CD4-positive, alpha-beta T cell treated with Interleukin-4 for 4 hours (primary cell): ENCODE results near the gene SOX2.
A peak's percentile ranks its signal among the peaks of the same experiment; 100 is the strongest.

Source experiments
- DNase-seq: peaks from one replicate; pipeline ENCODE4 v3.0.0-alpha.2; 2020

SOX2 gene

GRCh38 chr3:181711325-181712135, at the start of gene SOX2:
SOX2 (plus strand) TSS chr3:181711925; CDS start chr3:181712361, 436 bp downstream.
- DNase-seq: no peak

GRCh38 chr3:181683563-181683962, 28.2 kb upstream of the SOX2 start:
- DNase-seq: no peak

GRCh38 chr3:181687190-181687589, 24.5 kb upstream of the SOX2 start:
- no peak for DNase-seq

- no peak for DNase-seq
These were observed 24.0 kb upstream of the SOX2 start for GRCh38 chr3:181687731-181688130.

GRCh38 chr3:181689546-181689945, 22.2 kb upstream of the SOX2 start:
- no peak for DNase-seq

GRCh38 chr3:181690769-181691168, 21.0 kb upstream of the SOX2 start:
- no peak for DNase-seq

GRCh38 chr3:181691901-181692300, 19.8 kb upstream of the SOX2 start:
- DNase-seq: no peak

GRCh38 chr3:181692311-181693145, 19.2 kb upstream of the SOX2 start:
- DNase-seq: no peak

- no peak for DNase-seq
These were observed 18.4 kb upstream of the SOX2 start for GRCh38 chr3:181693280-181693679.

- no peak for DNase-seq
These were observed 16.7 kb upstream of the SOX2 start for GRCh38 chr3:181694805-181695660.

- DNase-seq: no peak
These were observed 15.8 kb upstream of the SOX2 start for GRCh38 chr3:181695661-181696491.

GRCh38 chr3:181696626-181697230, 15.0 kb upstream of the SOX2 start:
- no peak for DNase-seq

GRCh38 chr3:181698263-181698954, 13.3 kb upstream of the SOX2 start:
- no peak for DNase-seq

- DNase-seq: no peak
These were observed 12.4 kb upstream of the SOX2 start for GRCh38 chr3:181699171-181699903.

- DNase-seq: peak; percentile 44
These were observed 11.3 kb upstream of the SOX2 start for GRCh38 chr3:181700168-181701087.

- DNase-seq: no peak
These were observed 10.6 kb upstream of the SOX2 start for GRCh38 chr3:181701096-181701495.

GRCh38 chr3:181703601-181704420, 7.9 kb upstream of the SOX2 start:
- DNase-seq: no peak

GRCh38 chr3:181704421-181705085, 7.2 kb upstream of the SOX2 start:
- no peak for DNase-seq
